ENCODE results near the gene GGPS1.

GGPS1 gene

GRCh38 chr1:235317168-235317567, 11.2 kb upstream of the GGPS1 start:
- Mint-ChIP-seq H3K4me3 (peak overlapping the region; percentile 31), H3K36me3 (ENCODE audit: low read depth) (peaks cover 47% of the 10 kb centered on the region), H3K9me3 (no peaks in the 10 kb centered on the region), H3K4me1 (ENCODE audit: low read depth) (peaks cover 81% of the 10 kb centered on the region), H3K27me3 (no peaks in the 10 kb centered on the region), H3K27ac (peak overlapping the region; percentile 87)
- no peak for DNase-seq

- Mint-ChIP-seq H3K36me3 (ENCODE audit: low read depth) (peaks cover 57% of the 10 kb centered on the region), H3K4me3 (no peak overlapping the region), H3K4me1 (ENCODE audit: low read depth) (peaks cover 74% of the 10 kb centered on the region), H3K27me3 (no peaks in the 10 kb centered on the region), H3K9me3 (no peaks in the 10 kb centered on the region), H3K27ac (peak overlapping the region; percentile 78)
- no peak for DNase-seq
Measured at GRCh38 chr1:235319255-235319654, 9.1 kb upstream of the GGPS1 start.

GRCh38 chr1:235320521-235321179, 7.7 kb upstream of the GGPS1 start:
- Mint-ChIP-seq H3K27ac (peak overlapping the region; percentile 78), H3K9me3 (no peaks in the 10 kb centered on the region), H3K27me3 (no peaks in the 10 kb centered on the region), H3K36me3 (ENCODE audit: low read depth) (peaks cover 66% of the 10 kb centered on the region), H3K4me1 (ENCODE audit: low read depth) (peaks cover 76% of the 10 kb centered on the region), H3K4me3 (no peak overlapping the region)
- no peak for DNase-seq

- Mint-ChIP-seq H3K4me1 (ENCODE audit: low read depth) (peaks cover 57% of the 10 kb centered on the region), H3K4me3 (peak overlapping the region; percentile 92), H3K27ac (peak overlapping the region; percentile 83), H3K27me3 (no peaks in the 10 kb centered on the region), H3K36me3 (ENCODE audit: low read depth) (peaks cover 66% of the 10 kb centered on the region), H3K9me3 (no peaks in the 10 kb centered on the region)
- DNase-seq = no peak
Measured at GRCh38 chr1:235324296-235324695, 4.1 kb upstream of the GGPS1 start.

- DNase-seq = no peak
- Mint-ChIP-seq H3K27me3 (no peaks in the 10 kb centered on the region), H3K36me3 (ENCODE audit: low read depth) (peaks cover 58% of the 10 kb centered on the region), H3K27ac (peak overlapping the region; percentile 96), H3K9me3 (no peaks in the 10 kb centered on the region), H3K4me1 (ENCODE audit: low read depth) (peaks cover 52% of the 10 kb centered on the region), H3K4me3 (peak overlapping the region; percentile 92)
Measured at GRCh38 chr1:235325139-235325538, 3.2 kb upstream of the GGPS1 start.

GRCh38 chr1:235325854-235326253, 2.5 kb upstream of the GGPS1 start:
- Mint-ChIP-seq H3K27me3 (no peaks in the 10 kb centered on the region), H3K4me3 (peak overlapping the region; percentile 92), H3K27ac (peak overlapping the region; percentile 96), H3K4me1 (ENCODE audit: low read depth) (peaks cover 52% of the 10 kb centered on the region), H3K36me3 (ENCODE audit: low read depth) (peaks cover 53% of the 10 kb centered on the region), H3K9me3 (no peaks in the 10 kb centered on the region)
- no peak for DNase-seq

- H3K9me3 Mint-ChIP-seq = no peaks in the 10 kb centered on the region
- H3K36me3 Mint-ChIP-seq (ENCODE audit: low read depth) = peaks cover 50% of the 10 kb centered on the region
- peak overlapping the region; percentile 96 for H3K27ac Mint-ChIP-seq
- H3K4me1 Mint-ChIP-seq (ENCODE audit: low read depth) = peaks cover 52% of the 10 kb centered on the region
- H3K4me3 Mint-ChIP-seq = peak overlapping the region; percentile 92
- H3K27me3 Mint-ChIP-seq = no peaks in the 10 kb centered on the region
- DNase-seq = peak; percentile 76
Measured at GRCh38 chr1:235326719-235327558, 1.4 kb upstream of the GGPS1 start.

GRCh38 chr1:235327559-235328270, 655 bp upstream of the GGPS1 start, which contains the start of gene ARID4B:
Gene ARID4B (minus strand): TSS chr1:235328179. CDS start chr1:235326919, 1,260 bp downstream.
- no peaks in the 10 kb centered on the region for H3K9me3 Mint-ChIP-seq
- peak; percentile 78 for DNase-seq
- peak within 1 kb of the TSS; percentile 92 for H3K4me3 Mint-ChIP-seq
- peaks cover 51% of the 10 kb centered on the region for H3K4me1 Mint-ChIP-seq (ENCODE audit: low read depth)
- peaks cover 44% of the 10 kb centered on the region for H3K36me3 Mint-ChIP-seq (ENCODE audit: low read depth)
- H3K27ac Mint-ChIP-seq = peak within 1 kb of the TSS; percentile 96
- no peaks in the 10 kb centered on the region for H3K27me3 Mint-ChIP-seq

- Mint-ChIP-seq H3K27me3 (no peaks in the 10 kb centered on the region), H3K4me1 (ENCODE audit: low read depth) (peaks cover 52% of the 10 kb centered on the region), H3K27ac (no peak overlapping the region), H3K36me3 (ENCODE audit: low read depth) (peaks cover 38% of the 10 kb centered on the region), H3K4me3 (no peak overlapping the region), H3K9me3 (no peaks in the 10 kb centered on the region)
- peak; percentile 59 for DNase-seq
Measured at GRCh38 chr1:235329139-235329902, 951 bp downstream of the GGPS1 start.

- Mint-ChIP-seq H3K4me3 (no peak overlapping the region), H3K9me3 (no peaks in the 10 kb centered on the region), H3K36me3 (ENCODE audit: low read depth) (peaks cover 35% of the 10 kb centered on the region), H3K27ac (no peak overlapping the region), H3K4me1 (ENCODE audit: low read depth) (peaks cover 45% of the 10 kb centered on the region), H3K27me3 (no peaks in the 10 kb centered on the region)
- DNase-seq = no peak
Measured at GRCh38 chr1:235330918-235331285, 2.5 kb downstream of the GGPS1 start.

- Mint-ChIP-seq H3K4me1 (ENCODE audit: low read depth) (peaks cover 45% of the 10 kb centered on the region), H3K27ac (no peak overlapping the region), H3K36me3 (ENCODE audit: low read depth) (peaks cover 35% of the 10 kb centered on the region), H3K4me3 (no peak overlapping the region), H3K27me3 (no peaks in the 10 kb centered on the region), H3K9me3 (no peaks in the 10 kb centered on the region)
- DNase-seq = no peak
Measured at GRCh38 chr1:235331401-235331800, 3.0 kb downstream of the GGPS1 start.

- peak overlapping the region; percentile 89 for H3K27ac Mint-ChIP-seq
- peak overlapping the region; percentile 60 for H3K4me3 Mint-ChIP-seq
- no peak for DNase-seq
- peaks cover 35% of the 10 kb centered on the region for H3K4me1 Mint-ChIP-seq (ENCODE audit: low read depth)
- H3K27me3 Mint-ChIP-seq = no peaks in the 10 kb centered on the region
- peaks cover 45% of the 10 kb centered on the region for H3K36me3 Mint-ChIP-seq (ENCODE audit: low read depth)
- no peaks in the 10 kb centered on the region for H3K9me3 Mint-ChIP-seq
Measured at GRCh38 chr1:235336903-235337302, 8.5 kb downstream of the GGPS1 start.

GRCh38 chr1:235339746-235340145, 11.4 kb downstream of the GGPS1 start:
- Mint-ChIP-seq H3K36me3 (ENCODE audit: low read depth) (peaks cover 60% of the 10 kb centered on the region), H3K27me3 (no peaks in the 10 kb centered on the region), H3K4me1 (ENCODE audit: low read depth) (peaks cover 23% of the 10 kb centered on the region), H3K27ac (peak overlapping the region; percentile 69), H3K9me3 (no peaks in the 10 kb centered on the region), H3K4me3 (no peak overlapping the region)
- DNase-seq = no peak

- Mint-ChIP-seq H3K4me1 (ENCODE audit: low read depth) (peaks cover 21% of the 10 kb centered on the region), H3K36me3 (ENCODE audit: low read depth) (peaks cover 57% of the 10 kb centered on the region), H3K27ac (no peak overlapping the region), H3K9me3 (no peaks in the 10 kb centered on the region), H3K4me3 (no peak overlapping the region), H3K27me3 (no peaks in the 10 kb centered on the region)
- DNase-seq = no peak
Measured at GRCh38 chr1:235341334-235341733, 13.0 kb downstream of the GGPS1 start.
